Immature natural killer cell (primary cell): ENCODE data around the gene FGF8. TPM values are rescaled to one million over a fixed set of nuclear protein-coding genes. Genes with fewer than 3 reads are reported as not detected.

Source experiments
- DNase-seq, 3 donors: peaks; one replicate each; pipeline ENCODE4 v3.0.0; 2022; ENCODE audit warnings: mixed read lengths in 1 of 3
- H3K27ac Mint-ChIP-seq, 6 donors: one replicate each; pipeline ENCODE4 v1.8.0; 2020; ENCODE audit warnings: mixed read lengths in 6 of 6, mild to moderate bottlenecking in 5 of 6, inconsistent platforms in 4 of 6, moderate library complexity in 3 of 6
- H3K27me3 Mint-ChIP-seq, 3 donors: one replicate each; pipeline ENCODE4 v1.8.0; 2020 to 2021; ENCODE audit warnings: low read depth in 3 of 3, mild to moderate bottlenecking in 3 of 3, mixed read lengths in 3 of 3, moderate library complexity in 3 of 3, inconsistent platforms in 1 of 3
- H3K36me3 Mint-ChIP-seq, 3 donors: one replicate each; pipeline ENCODE4 v1.8.0; 2020; ENCODE audit warnings: mixed read lengths in 3 of 3, inconsistent platforms in 2 of 3, mild to moderate bottlenecking in 2 of 3
- H3K4me1 Mint-ChIP-seq, 2 donors: one replicate each; pipeline ENCODE4 v1.8.0; 2020; ENCODE audit warnings: inconsistent platforms in 2 of 2, mild to moderate bottlenecking in 2 of 2, mixed read lengths in 2 of 2, moderate library complexity in 1 of 2
- H3K4me3 Mint-ChIP-seq, 5 donors: one replicate each; pipeline ENCODE4 v1.8.0; 2020; ENCODE audit warnings: mild to moderate bottlenecking in 5 of 5, mixed read lengths in 5 of 5, inconsistent platforms in 3 of 5, moderate library complexity in 3 of 5
- H3K9me3 Mint-ChIP-seq, 6 donors: one replicate each; pipeline ENCODE4 v1.8.0; 2020; ENCODE audit warnings: mild to moderate bottlenecking in 6 of 6, mixed read lengths in 6 of 6, inconsistent platforms in 4 of 6, moderate library complexity in 3 of 6
- polyA plus RNA-seq, 3 donors: library from polyadenylated mRNA; unstranded; fragments of 300-500 nt; fragmentation: Illumina TruSeq; gene quantifications; one replicate each; pipeline ENCODE4 v1.2.3, GENCODE V29; 2021

FGF8 gene
- polyA plus RNA-seq, 3 donors from 2014 or later: not detected

DNA sequence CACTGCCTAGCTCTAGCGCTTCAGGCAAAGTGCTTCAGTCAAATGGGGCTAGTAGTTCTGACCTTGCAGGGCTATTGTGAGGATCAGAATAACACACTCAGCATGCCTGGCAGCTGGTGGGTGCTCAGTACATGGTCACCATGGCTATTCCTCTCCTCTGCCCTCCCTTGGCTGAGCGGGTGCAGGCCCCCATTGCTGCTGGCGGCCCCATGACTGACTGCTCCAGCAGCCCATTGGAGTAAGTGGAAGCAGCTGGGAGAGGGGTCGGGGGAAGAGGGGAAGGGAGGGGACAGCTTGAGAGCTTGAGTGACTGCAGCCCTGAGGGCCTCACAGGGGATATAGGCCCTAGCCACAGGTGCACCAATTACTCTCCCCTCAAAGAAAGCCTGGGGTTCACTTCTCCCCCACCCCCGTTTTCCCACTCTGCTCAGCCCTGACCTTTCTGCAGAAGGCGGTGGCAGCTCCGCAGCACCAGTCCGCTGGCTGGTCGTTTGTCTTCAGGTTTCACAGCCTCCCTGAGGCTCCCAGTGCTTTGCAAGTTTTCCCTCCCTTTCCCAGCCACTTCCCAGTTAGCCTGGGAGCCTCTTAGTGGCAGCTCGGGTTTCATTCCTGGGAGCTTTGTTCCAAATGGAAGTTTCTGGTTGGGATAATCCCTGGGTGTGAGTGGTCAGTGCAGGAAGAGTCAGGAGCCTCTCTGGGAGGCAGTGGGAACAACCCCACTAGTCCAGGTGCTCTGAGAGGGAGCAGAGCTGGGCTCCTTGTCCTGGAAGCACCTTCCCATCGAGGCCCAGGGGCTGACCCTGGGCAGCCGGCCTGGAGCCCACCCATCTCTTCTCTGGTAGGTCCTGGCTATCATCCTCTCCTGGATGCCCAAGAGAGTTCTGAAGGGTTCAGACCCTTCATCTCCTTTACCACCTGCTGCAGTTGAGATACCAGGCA lies 16.3 kb downstream of the FGF8 start:
- Mint-ChIP-seq H3K27me3 (peaks cover 4 to 12% (median 7%) of the 10 kb centered on the region in 3 donors), H3K27ac (no peak overlapping the region), H3K9me3 (no peaks in the 10 kb centered on the region), H3K4me1 (no peaks in the 10 kb centered on the region), H3K36me3 (no peaks in the 10 kb centered on the region), H3K4me3 (no peak overlapping the region)
- no peak for DNase-seq

DNA sequence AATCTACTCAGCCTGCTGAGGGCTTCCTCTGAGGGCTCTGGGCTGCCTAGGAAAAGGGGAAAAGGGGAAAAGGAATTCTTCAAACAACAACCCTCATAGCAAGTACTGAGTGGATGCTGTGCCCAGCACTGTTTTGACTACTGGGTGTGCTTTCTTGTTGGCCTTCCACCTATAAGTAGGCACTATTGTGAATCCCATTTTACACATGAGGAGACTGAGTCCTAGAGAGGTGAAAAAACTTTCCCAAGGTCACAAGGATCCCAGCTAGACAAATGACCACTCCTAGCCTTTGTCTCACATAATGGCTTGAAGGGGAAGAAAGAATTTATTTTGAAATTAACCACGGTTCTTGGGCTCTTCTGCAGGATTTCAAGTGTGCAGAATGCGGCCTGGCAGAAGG lies 17.1 kb downstream of the FGF8 start:
- Mint-ChIP-seq H3K27me3 (peaks cover 4 to 12% (median 7%) of the 10 kb centered on the region in 3 donors), H3K4me3 (no peak overlapping the region), H3K9me3 (no peaks in the 10 kb centered on the region), H3K27ac (no peak overlapping the region), H3K36me3 (no peaks in the 10 kb centered on the region), H3K4me1 (no peaks in the 10 kb centered on the region)
- DNase-seq: no peak

GRCh38 chr10:101752241-101752640 lies 23.7 kb downstream of the FGF8 start:
- Mint-ChIP-seq H3K4me1 (no peaks in the 10 kb centered on the region), H3K36me3 (peaks cover 0 to 4% (median 0%) of the 10 kb centered on the region in 3 donors), H3K9me3 (peaks cover 0 to 2% (median 0%) of the 10 kb centered on the region in 6 donors), H3K27ac (no peak overlapping the region), H3K27me3 (peaks cover 0 to 16% (median 4%) of the 10 kb centered on the region in 3 donors), H3K4me3 (no peak overlapping the region)
- DNase-seq: no peak

GRCh38 chr10:101749047-101750016 lies 26.6 kb downstream of the FGF8 start:
- H3K4me3 Mint-ChIP-seq: no peak overlapping the region
- peaks cover 0 to 4% (median 0%) of the 10 kb centered on the region in 3 donors for H3K36me3 Mint-ChIP-seq
- no peaks in the 10 kb centered on the region for H3K4me1 Mint-ChIP-seq
- DNase-seq: no peak
- H3K27ac Mint-ChIP-seq: no peak overlapping the region
- H3K27me3 Mint-ChIP-seq: peaks cover 0 to 9% (median 1%) of the 10 kb centered on the region in 3 donors
- H3K9me3 Mint-ChIP-seq: peaks cover 0 to 2% (median 0%) of the 10 kb centered on the region in 6 donors

DNA sequence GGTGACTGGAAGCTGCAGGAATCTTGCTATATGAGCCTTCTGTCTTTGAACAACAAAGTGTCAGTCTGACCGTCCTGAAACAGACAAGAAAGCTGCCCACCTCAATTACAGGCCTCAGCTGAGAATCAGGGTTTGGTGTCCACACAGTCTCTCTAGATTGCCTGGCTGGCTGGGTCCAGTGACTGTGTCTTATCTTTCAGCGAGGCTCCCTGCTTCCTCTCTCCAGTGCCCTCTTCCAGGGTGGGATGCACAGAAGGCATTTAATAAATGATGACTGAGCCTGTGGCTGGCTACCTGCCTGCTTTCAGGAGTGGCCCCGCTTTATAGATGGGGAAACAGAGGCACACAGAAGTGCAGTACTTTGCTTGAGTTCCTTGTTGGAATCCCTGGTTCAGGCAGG lies 27.4 kb downstream of the FGF8 start:
- Mint-ChIP-seq H3K36me3 (peaks cover 0 to 4% (median 0%) of the 10 kb centered on the region in 3 donors), H3K27me3 (peaks cover 0 to 9% (median 1%) of the 10 kb centered on the region in 3 donors), H3K4me3 (no peak overlapping the region), H3K9me3 (peaks cover 0 to 2% (median 0%) of the 10 kb centered on the region in 6 donors), H3K4me1 (no peaks in the 10 kb centered on the region), H3K27ac (no peak overlapping the region)
- no peak for DNase-seq

- Mint-ChIP-seq H3K27me3 (peaks cover 3 to 6% (median 4%) of the 10 kb centered on the region in 3 donors), H3K9me3 (no peaks in the 10 kb centered on the region), H3K4me1 (no peaks in the 10 kb centered on the region), H3K36me3 (no peaks in the 10 kb centered on the region), H3K27ac (no peak overlapping the region), H3K4me3 (no peak overlapping the region)
- DNase-seq: no peak
Observed at GRCh38 chr10:101745074-101745696, 30.7 kb downstream of the FGF8 start.

- no peaks in the 10 kb centered on the region for H3K36me3 Mint-ChIP-seq
- no peaks in the 10 kb centered on the region for H3K4me1 Mint-ChIP-seq
- no peak overlapping the region for H3K4me3 Mint-ChIP-seq
- no peak for DNase-seq
- no peaks in the 10 kb centered on the region for H3K9me3 Mint-ChIP-seq
- peaks cover 4 to 6% (median 5%) of the 10 kb centered on the region in 3 donors for H3K27me3 Mint-ChIP-seq
- H3K27ac Mint-ChIP-seq: no peak overlapping the region
Observed at GRCh38 chr10:101744267-101744666, 31.6 kb downstream of the FGF8 start.

GRCh38 chr10:101741938-101742337 lies 34.0 kb downstream of the FGF8 start:
- Mint-ChIP-seq H3K4me1 (no peaks in the 10 kb centered on the region), H3K4me3 (no peak overlapping the region), H3K27ac (no peak overlapping the region), H3K9me3 (no peaks in the 10 kb centered on the region), H3K27me3 (peaks cover 4 to 6% (median 4%) of the 10 kb centered on the region in 3 donors), H3K36me3 (no peaks in the 10 kb centered on the region)
- DNase-seq: no peak

GRCh38 chr10:101736666-101737065 lies 39.2 kb downstream of the FGF8 start:
- Mint-ChIP-seq H3K4me3 (no peak overlapping the region), H3K9me3 (no peaks in the 10 kb centered on the region), H3K36me3 (no peaks in the 10 kb centered on the region), H3K27ac (no peak overlapping the region), H3K4me1 (no peaks in the 10 kb centered on the region), H3K27me3 (peaks cover 4 to 10% (median 6%) of the 10 kb centered on the region in 3 donors)
- DNase-seq: no peak

GRCh38 chr10:101732096-101732495 lies 43.8 kb downstream of the FGF8 start:
- H3K4me1 Mint-ChIP-seq: no peaks in the 10 kb centered on the region

GRCh38 chr10:101726115-101726387 lies 49.9 kb downstream of the FGF8 start:
- Mint-ChIP-seq H3K9me3 (no peaks in the 10 kb centered on the region), H3K36me3 (no peaks in the 10 kb centered on the region), H3K4me3 (no peak overlapping the region), H3K4me1 (no peaks in the 10 kb centered on the region), H3K27me3 (peaks cover 1 to 4% (median 3%) of the 10 kb centered on the region in 3 donors), H3K27ac (no peak overlapping the region)
- DNase-seq: no peak

More at GRCh38 chr10:101732096-101732495, 43.8 kb downstream of the FGF8 start:
- Mint-ChIP-seq H3K4me3 (no peak overlapping the region), H3K27ac (no peak overlapping the region), H3K9me3 (no peaks in the 10 kb centered on the region), H3K27me3 (peaks cover 1 to 6% (median 2%) of the 10 kb centered on the region in 3 donors), H3K36me3 (no peaks in the 10 kb centered on the region)
- no peak for DNase-seq

DNA sequence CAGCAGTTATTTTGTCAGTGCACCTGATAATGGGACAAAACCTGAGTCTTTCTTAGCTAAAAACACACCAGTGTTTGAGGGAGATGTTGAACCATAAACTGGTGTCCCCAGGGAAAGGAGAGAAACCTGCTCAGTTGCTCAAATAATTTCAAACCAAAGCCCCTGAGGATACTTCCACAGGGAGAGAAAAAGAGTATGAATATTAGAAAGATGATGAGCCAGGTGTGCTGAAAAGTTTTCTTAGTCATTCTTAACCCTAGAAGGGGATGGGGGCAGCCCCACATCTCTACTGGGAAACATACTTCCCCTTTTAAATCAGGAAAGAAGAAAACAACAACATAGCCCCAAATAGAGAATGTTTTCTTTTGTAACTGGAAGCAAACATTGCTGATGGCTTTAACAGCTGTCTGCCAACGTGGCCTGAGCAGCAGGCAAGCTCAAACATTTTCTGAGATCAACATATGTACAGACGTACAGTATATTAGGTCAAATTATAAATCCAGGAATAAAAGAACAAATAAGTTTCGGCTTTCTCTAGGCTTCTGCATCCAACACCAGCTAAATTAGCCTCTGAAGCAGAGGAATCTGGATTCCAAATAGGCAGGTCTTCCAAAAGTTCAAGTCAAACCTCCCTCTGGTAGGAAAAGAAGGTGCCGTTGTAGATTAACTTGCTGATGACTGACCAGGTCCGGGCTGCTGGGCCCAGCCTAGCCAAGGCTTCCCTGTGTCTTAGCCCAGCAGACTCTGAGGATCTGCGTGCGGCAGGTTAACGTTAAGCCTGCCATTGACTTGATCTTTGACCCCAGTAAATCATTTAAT lies 50.4 kb downstream of the FGF8 start:
- no peak overlapping the region for H3K4me3 Mint-ChIP-seq
- DNase-seq: no peak
- H3K27ac Mint-ChIP-seq: no peak overlapping the region
- no peaks in the 10 kb centered on the region for H3K9me3 Mint-ChIP-seq
- H3K4me1 Mint-ChIP-seq: no peaks in the 10 kb centered on the region
- no peaks in the 10 kb centered on the region for H3K36me3 Mint-ChIP-seq
- H3K27me3 Mint-ChIP-seq: peaks cover 1 to 8% (median 6%) of the 10 kb centered on the region in 3 donors

DNA sequence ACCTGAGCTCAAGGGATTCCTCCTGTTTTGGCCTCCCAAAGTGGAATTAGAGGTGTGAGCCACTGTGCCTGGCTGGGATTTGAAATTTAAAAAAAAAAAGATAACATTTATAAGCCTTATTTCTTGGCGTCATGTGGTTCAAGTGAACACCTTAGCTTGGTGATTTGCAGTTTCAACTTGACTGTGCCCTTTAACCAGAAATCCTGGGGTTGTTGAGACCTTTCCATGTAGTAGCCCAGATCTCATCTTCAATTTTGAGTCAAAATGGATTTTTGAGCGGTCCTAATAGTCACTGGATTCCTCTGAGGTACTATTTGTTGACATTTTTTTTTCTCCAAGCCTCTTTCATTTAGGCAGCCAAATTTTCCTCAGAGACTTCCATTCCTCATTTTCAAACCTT lies 51.5 kb downstream of the FGF8 start:
- Mint-ChIP-seq H3K9me3 (no peaks in the 10 kb centered on the region), H3K4me3 (no peak overlapping the region), H3K36me3 (no peaks in the 10 kb centered on the region), H3K4me1 (no peaks in the 10 kb centered on the region), H3K27ac (no peak overlapping the region), H3K27me3 (peaks cover 1 to 9% (median 6%) of the 10 kb centered on the region in 3 donors)
- DNase-seq: no peak
